Panc1 (cell line): ENCODE data around the gene CSTA. TPM values are rescaled to one million over a fixed set of nuclear protein-coding genes. Genes with fewer than 3 reads are reported as not detected.

ENCODE experiments used
- ATAC-seq: fragments of 200-7000 bp; cut with Tn5 transposase; 2 replicates; pipeline ENCODE4 v1.9.1; 2020; ENCODE audit warnings: mild to moderate bottlenecking, moderate library complexity
- BruUV-seq: library from RNA; stranded (reverse); fragments of 400-500 nt; replicated peaks from 2 replicates; lab custom pipeline; 2021; lab: Mats Ljungman, UMichigan
- CTCF ChIA-PET: fragments of 300-600 bp; sonication (Branson Sonifier 250); formaldehyde crosslinking; loops from one replicate; lab custom pipeline; 2022; ENCODE audit warnings: antibody characterized with exemption; lab: Charles Lee
- POLR2A ChIA-PET: fragments of 300-600 bp; sonication (Branson Sonifier 250); formaldehyde crosslinking; loops from one replicate; lab custom pipeline; 2022; ENCODE audit warnings: antibody characterized with exemption; lab: Charles Lee
- DNase-seq: peaks from one replicate; pipeline ENCODE4 v3.0.0-alpha.2; 2010; ENCODE audit warnings: low read depth, low spot score
- H3K27ac ChIP-seq: 2 replicates; pipeline ENCODE4 v1.5.1; 2011; ENCODE audit warnings: mild to moderate bottlenecking, low read length, inconsistent platforms
- H3K27me3 ChIP-seq: fragments of 200-500 bp; sonication (Bioruptor generic); 2 replicates; pipeline ENCODE4 v1.6.0; 2014; ENCODE audit warnings: low read length, inconsistent platforms; ENCODE audit not compliant: control insufficient read depth, insufficient read depth
- H3K36me3 ChIP-seq: fragments of 200-500 bp; sonication (Bioruptor generic); 2 replicates; pipeline ENCODE4 v1.5.1; 2014; ENCODE audit warnings: inconsistent platforms, mild to moderate bottlenecking, low read length, moderate library complexity; ENCODE audit not compliant: control insufficient read depth, insufficient read depth
- H3K4me1 ChIP-seq: 2 replicates; pipeline ENCODE4 v1.5.1; 2011; ENCODE audit warnings: inconsistent platforms, mild to moderate bottlenecking, low read length, moderate library complexity; ENCODE audit not compliant: control insufficient read depth, insufficient read depth
- H3K4me3 ChIP-seq, 2 experiments: 2 replicates each; pipeline ENCODE4 v1.5.1; 2011 to 2012; ENCODE audit warnings: low read depth in 2 of 2, low read length in 2 of 2, mild to moderate bottlenecking in 2 of 2, inconsistent platforms in 1 of 2, moderate library complexity in 1 of 2
- H3K9me3 ChIP-seq: fragments of 200-500 bp; sonication (Bioruptor generic); 2 replicates; pipeline ENCODE4 v1.5.1; 2014; ENCODE audit warnings: low read depth, mild to moderate bottlenecking, inconsistent platforms, low read length, moderate library complexity; ENCODE audit not compliant: control insufficient read depth, insufficient read depth
- CTCF ChIP-seq: fragments of 450-650 bp; IDR thresholded peaks from 2 replicates; pipeline ENCODE4 v1.5.1; 2017; ENCODE audit warnings: mild to moderate bottlenecking
- POLR2AphosphoS5 ChIP-seq: IDR thresholded peaks from 2 replicates; pipeline ENCODE4 v1.6.1; 2012; ENCODE audit warnings: mild to moderate bottlenecking, low read depth, low read length, moderate library complexity
- REST ChIP-seq, 2 experiments: IDR thresholded peaks; 2 replicates each; pipeline ENCODE4 v1.6.1; 2011 to 2012; ENCODE audit warnings: low read depth in 2 of 2, control low read depth in 1 of 2, low read length in 1 of 2, mild to moderate bottlenecking in 1 of 2, moderate library complexity in 1 of 2; ENCODE audit not compliant: insufficient read depth in 1 of 2
- SIN3A ChIP-seq: IDR thresholded peaks from 2 replicates; pipeline ENCODE4 v1.6.1; 2012; ENCODE audit warnings: low read depth, mild to moderate bottlenecking, low read length, moderate library complexity, borderline replicate concordance; ENCODE audit not compliant: insufficient read depth
- TCF7L2 ChIP-seq: IDR thresholded peaks from 2 replicates; pipeline ENCODE4 v1.6.1; 2011; ENCODE audit warnings: mild to moderate bottlenecking, low read depth, low read length, inconsistent platforms
- in situ Hi-C: cut with HindIII; loops from 2 replicates; pipeline ENCODE4 v1.10.0; 2016; ENCODE audit warnings: low sequenced_read_pairs, low pct_unique_long_range_greater_than_20kb
- intact Hi-C: fragments of 100-400 bp; cut with micrococcal nuclease; formaldehyde crosslinking; loops from one replicate; pipeline ENCODE4 v1.10.0; 2022; ENCODE audit not compliant: unreplicated experiment
- total RNA-seq: library from RNA; stranded (reverse); gene quantifications from one replicate; pipeline ENCODE4 v1.2.1, GENCODE V29; 2021; ENCODE audit not compliant: unreplicated experiment

CSTA gene
- total RNA-seq, 1 experiment from 2014 or later: not detected

GRCh38 chr3:122332551-122332950 is 7.5 kb downstream of the CSTA start:
- TF ChIP-seq POLR2AphosphoS5 (no peak), TCF7L2 (no peak), CTCF (no peak), REST (IDR thresholded peaks at IDR 0.05; ENCODE audit: insufficient read depth in 1 of 2, low read depth in 2 of 2, low read length in 1 of 2) (no peak), SIN3A (no peak)
- CTCF ChIA-PET: no interaction called here
- H3K4me1 ChIP-seq: no peaks in the 10 kb centered on the region
- in situ Hi-C loops (no loop called here), intact Hi-C loops (no loop called here)
- H3K36me3 ChIP-seq: no peaks in the 10 kb centered on the region
- BruUV-seq: no TSS peak
- POLR2A ChIA-PET: no interaction called here
- no peaks in the 10 kb centered on the region for H3K9me3 ChIP-seq
- no peak overlapping the region for H3K27ac ChIP-seq
- no peak overlapping the region for H3K4me3 ChIP-seq
- H3K27me3 ChIP-seq: peaks cover 5% of the 10 kb centered on the region; the same call in 1 of the 2 replicates
- no peak for ATAC-seq
- DNase-seq: no peak

- ChIA-PET POLR2A (no interaction called here), CTCF (no interaction called here)
- Histone ChIP-seq H3K9me3 (no peaks in the 10 kb centered on the region), H3K27me3 (no peaks in the 10 kb centered on the region), H3K4me3 (no peak overlapping the region), H3K27ac (no peak overlapping the region), H3K4me1 (no peaks in the 10 kb centered on the region), H3K36me3 (no peaks in the 10 kb centered on the region)
- DNase-seq (no peak), ATAC-seq (no peak)
- in situ Hi-C loops (no loop called here), intact Hi-C loops (no loop called here)
- TF ChIP-seq POLR2AphosphoS5: no peak
- BruUV-seq: no TSS peak
These were observed 17.8 kb downstream of the CSTA start for GRCh38 chr3:122342803-122343202.

- POLR2A ChIA-PET: no interaction called here
- TF ChIP-seq POLR2AphosphoS5: no peak
- TF ChIP-seq TCF7L2: no peak
- TF ChIP-seq SIN3A: no peak
- no peak for TF ChIP-seq REST (IDR thresholded peaks at IDR 0.05; ENCODE audit: insufficient read depth in 1 of 2, low read depth in 2 of 2, low read length in 1 of 2)
- no peak for TF ChIP-seq CTCF
These were observed 18.6 kb downstream of the CSTA start for GRCh38 chr3:122343654-122344053.

More at GRCh38 chr3:122343654-122344053, 18.6 kb downstream of the CSTA start:
- H3K9me3 ChIP-seq: no peaks in the 10 kb centered on the region
- H3K27ac ChIP-seq: no peak overlapping the region
- intact Hi-C loops (no loop called here), in situ Hi-C loops (no loop called here)
- H3K4me1 ChIP-seq: no peaks in the 10 kb centered on the region
- ATAC-seq (no peak), DNase-seq (no peak)
- BruUV-seq: no TSS peak
- CTCF ChIA-PET: no interaction called here
- no peak overlapping the region for H3K4me3 ChIP-seq
- H3K36me3 ChIP-seq: no peaks in the 10 kb centered on the region
- no peaks in the 10 kb centered on the region for H3K27me3 ChIP-seq
